Activated CD8-positive, alpha-beta memory T cell treated with anti-CD3 and anti-CD28 coated beads, Interleukin-2, amount 50 U/mL, for 1 hour (primary cell): ENCODE measurements around the gene PAPOLG.
"Not testable (repeated sequence)": the region's sequence is repeated elsewhere in the genome, so short reads cannot be mapped to it uniquely, and the experiment has no call there.

Source experiments
- DNase-seq: peaks from one replicate; pipeline ENCODE4 v3.0.0-alpha.2; 2020; ENCODE audit errors: extremely low read depth

PAPOLG gene

GRCh38 chr2:60775048-60775639 is 19.1 kb downstream of the PAPOLG start:
- no peak for DNase-seq

GRCh38 chr2:60778352-60778751 is 22.3 kb downstream of the PAPOLG start:
- DNase-seq, result no peak

- no peak for DNase-seq
Measured at GRCh38 chr2:60779426-60779825, 23.4 kb downstream of the PAPOLG start.

GRCh38 chr2:60780721-60781120 is 24.7 kb downstream of the PAPOLG start:
- DNase-seq, result no peak

- DNase-seq, result no peak
Measured at GRCh38 chr2:60793169-60793568, 37.1 kb downstream of the PAPOLG start.

GRCh38 chr2:60794271-60794863 is 38.3 kb downstream of the PAPOLG start:
- DNase-seq, result no peak

- DNase-seq, result no peak
Measured at GRCh38 chr2:60796573-60797509, 40.8 kb downstream of the PAPOLG start.

- no peak for DNase-seq
Measured at GRCh38 chr2:60804473-60804872, 48.4 kb downstream of the PAPOLG start.

GRCh38 chr2:60806595-60806987 is 50.5 kb downstream of the PAPOLG start:
- DNase-seq, result no peak

- DNase-seq, result no peak
Measured at GRCh38 chr2:60806988-60807681, 51.1 kb downstream of the PAPOLG start.

- DNase-seq, result no peak
Measured at GRCh38 chr2:60808330-60808801, 52.3 kb downstream of the PAPOLG start.

- no peak for DNase-seq
Measured at GRCh38 chr2:60811491-60812375, 55.7 kb downstream of the PAPOLG start.

GRCh38 chr2:60817191-60817590 is 61.1 kb downstream of the PAPOLG start:
- DNase-seq, result not testable (repeated sequence)

GRCh38 chr2:60818272-60818671 is 62.2 kb downstream of the PAPOLG start:
- no peak for DNase-seq

GRCh38 chr2:60819155-60819862 is 63.2 kb downstream of the PAPOLG start:
- peak; percentile 91 for DNase-seq

GRCh38 chr2:60819936-60820335 is 63.9 kb downstream of the PAPOLG start:
- no peak for DNase-seq

- no peak for DNase-seq
Measured at GRCh38 chr2:60820416-60821132, 64.5 kb downstream of the PAPOLG start.

- DNase-seq, result no peak
Measured at GRCh38 chr2:60821133-60821469, 65.0 kb downstream of the PAPOLG start.

- DNase-seq, result no peak
Measured at GRCh38 chr2:60821587-60822302, 65.7 kb downstream of the PAPOLG start.
